ENCODE results near the gene RTN4R.

The RTN4R gene

GRCh38 chr22:20245577-20246367 is 22.3 kb downstream of the RTN4R start:
- Histone ChIP-seq H3K9ac (ENCODE audit: low read depth in 1 of 2, low read length in 2 of 2) (no peak overlapping the region), H3K27me3 (ENCODE audit: control insufficient read depth in 2 of 2, insufficient read depth in 2 of 2, low read length in 2 of 2) (no peaks in the 10 kb centered on the region), H3K27ac (ENCODE audit: low read depth in 2 of 2, low read length in 2 of 2) (no peak overlapping the region), H3K9me3 (ENCODE audit: control insufficient read depth in 2 of 2, low read length in 2 of 2) (no peaks in the 10 kb centered on the region), H3K4me1 (ENCODE audit: control insufficient read depth in 2 of 2, insufficient read depth in 2 of 2, low read length in 2 of 2) (peaks cover 0 to 5% of the 10 kb centered on the region in 2 donors), H3K4me3 (ENCODE audit: low read length in 2 of 2) (no peak overlapping the region), H3K36me3 (ENCODE audit: control insufficient read depth in 2 of 2, insufficient read depth in 2 of 2, low read length in 2 of 2) (no peaks in the 10 kb centered on the region)

DNA sequence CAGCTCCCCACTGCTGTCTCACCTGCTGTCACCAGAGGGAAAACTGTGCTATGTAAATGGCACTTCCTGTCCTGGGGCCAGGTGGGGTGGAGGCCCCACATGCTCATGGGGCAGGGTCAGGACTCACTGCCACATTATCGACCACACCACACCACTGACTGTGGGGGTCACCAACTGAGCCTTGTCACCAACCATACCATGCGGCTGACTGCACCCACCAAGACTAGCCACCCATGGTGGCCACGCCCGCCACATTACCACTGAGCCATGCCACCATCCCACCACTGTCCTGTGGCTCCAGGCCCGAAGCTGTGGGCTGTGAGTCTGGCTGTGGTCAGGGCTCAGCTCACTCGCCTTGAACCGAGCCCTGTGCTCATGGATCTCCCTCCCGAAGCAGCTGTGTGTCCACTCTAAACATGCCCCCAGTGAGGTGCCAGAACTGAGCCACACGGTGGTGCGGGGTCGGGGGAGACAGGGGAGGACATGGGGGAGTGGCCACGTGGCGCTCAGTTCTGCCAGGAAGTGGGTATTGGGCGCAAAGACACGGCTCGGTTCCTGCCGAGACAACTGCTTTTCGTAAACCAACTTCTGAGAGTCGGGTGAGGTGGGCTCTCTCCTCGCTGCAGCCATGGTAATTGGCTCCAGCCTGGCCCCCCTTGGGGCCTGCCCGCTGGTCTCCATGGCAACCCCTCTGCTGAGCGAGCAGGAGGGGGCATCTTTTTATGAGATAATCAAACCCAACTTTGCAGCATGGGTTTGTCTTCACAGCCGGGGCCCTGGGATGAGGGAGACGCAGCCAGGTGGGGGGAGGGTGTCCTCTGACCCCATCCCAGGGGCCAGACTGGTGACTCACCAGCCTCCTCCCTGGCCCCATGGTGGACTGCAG is 23.2 kb downstream of the RTN4R start:
- no peaks in the 10 kb centered on the region for H3K36me3 ChIP-seq (ENCODE audit: control insufficient read depth in 2 of 2, insufficient read depth in 2 of 2, low read length in 2 of 2)
- no peaks in the 10 kb centered on the region for H3K9me3 ChIP-seq (ENCODE audit: control insufficient read depth in 2 of 2, low read length in 2 of 2)
- H3K27me3 ChIP-seq (ENCODE audit: control insufficient read depth in 2 of 2, insufficient read depth in 2 of 2, low read length in 2 of 2) = no peaks in the 10 kb centered on the region
- no peak overlapping the region for H3K9ac ChIP-seq (ENCODE audit: low read depth in 1 of 2, low read length in 2 of 2)
- no peak overlapping the region for H3K4me3 ChIP-seq (ENCODE audit: low read length in 2 of 2)
- H3K27ac ChIP-seq (ENCODE audit: low read depth in 2 of 2, low read length in 2 of 2) = peak overlapping the region in 1 of 2 donors; percentile 17
- H3K4me1 ChIP-seq (ENCODE audit: control insufficient read depth in 2 of 2, insufficient read depth in 2 of 2, low read length in 2 of 2) = peaks cover 0 to 5% of the 10 kb centered on the region in 2 donors

- no peaks in the 10 kb centered on the region for H3K27me3 ChIP-seq (ENCODE audit: control insufficient read depth in 2 of 2, insufficient read depth in 2 of 2, low read length in 2 of 2)
- H3K9me3 ChIP-seq (ENCODE audit: control insufficient read depth in 2 of 2, low read length in 2 of 2) = no peaks in the 10 kb centered on the region
- no peaks in the 10 kb centered on the region for H3K36me3 ChIP-seq (ENCODE audit: control insufficient read depth in 2 of 2, insufficient read depth in 2 of 2, low read length in 2 of 2)
- H3K27ac ChIP-seq (ENCODE audit: low read depth in 2 of 2, low read length in 2 of 2) = peak overlapping the region in 1 of 2 donors; percentile 17
- H3K9ac ChIP-seq (ENCODE audit: low read depth in 1 of 2, low read length in 2 of 2) = no peak overlapping the region
- peaks cover 0 to 5% of the 10 kb centered on the region in 2 donors for H3K4me1 ChIP-seq (ENCODE audit: control insufficient read depth in 2 of 2, insufficient read depth in 2 of 2, low read length in 2 of 2)
- no peak overlapping the region for H3K4me3 ChIP-seq (ENCODE audit: low read length in 2 of 2)
Observed at GRCh38 chr22:20244250-20244648, 23.9 kb downstream of the RTN4R start.

DNA sequence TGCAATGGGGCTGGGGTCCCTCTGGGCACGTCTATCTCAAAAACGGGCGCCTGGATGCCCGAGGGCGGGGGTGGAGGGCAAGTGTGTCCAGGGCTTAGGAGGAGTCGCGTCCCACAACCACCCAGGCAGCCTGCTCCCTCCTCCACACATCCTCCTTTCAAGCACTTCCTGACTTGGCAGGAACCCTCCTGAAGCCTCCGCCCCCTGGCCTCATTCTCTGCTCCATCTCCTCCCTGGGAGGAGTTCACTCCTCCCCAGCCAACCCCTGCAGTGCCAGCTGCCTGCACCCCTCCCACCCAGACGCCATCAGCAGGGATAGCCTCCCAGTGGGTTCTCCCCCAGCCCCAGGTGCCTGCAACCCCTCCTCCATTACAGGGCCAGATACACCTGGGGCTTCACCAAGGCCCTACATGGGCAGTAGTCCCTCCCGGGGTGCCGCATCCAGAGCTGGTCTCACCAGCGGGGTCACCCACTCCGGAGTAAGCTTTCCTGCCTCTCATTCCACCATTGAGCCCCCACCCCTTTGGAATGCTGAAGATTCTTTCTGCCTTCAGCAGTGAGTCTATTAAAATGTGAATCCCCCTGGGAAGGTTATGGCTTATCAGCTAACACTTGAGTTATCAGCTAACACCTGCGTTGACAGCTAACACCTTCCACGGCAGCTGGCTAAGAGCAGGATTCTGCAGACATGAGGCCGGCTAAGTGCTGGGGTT is 24.4 kb downstream of the RTN4R start:
- H3K36me3 ChIP-seq (ENCODE audit: control insufficient read depth in 2 of 2, insufficient read depth in 2 of 2, low read length in 2 of 2) = no peaks in the 10 kb centered on the region
- H3K9me3 ChIP-seq (ENCODE audit: control insufficient read depth in 2 of 2, low read length in 2 of 2) = no peaks in the 10 kb centered on the region
- peaks cover 0 to 5% of the 10 kb centered on the region in 2 donors for H3K4me1 ChIP-seq (ENCODE audit: control insufficient read depth in 2 of 2, insufficient read depth in 2 of 2, low read length in 2 of 2)
- H3K4me3 ChIP-seq (ENCODE audit: low read length in 2 of 2) = peak overlapping the region in 1 of 2 donors; percentile 31
- H3K9ac ChIP-seq (ENCODE audit: low read depth in 1 of 2, low read length in 2 of 2) = no peak overlapping the region
- H3K27me3 ChIP-seq (ENCODE audit: control insufficient read depth in 2 of 2, insufficient read depth in 2 of 2, low read length in 2 of 2) = no peaks in the 10 kb centered on the region
- no peak overlapping the region for H3K27ac ChIP-seq (ENCODE audit: low read depth in 2 of 2, low read length in 2 of 2)

DNA sequence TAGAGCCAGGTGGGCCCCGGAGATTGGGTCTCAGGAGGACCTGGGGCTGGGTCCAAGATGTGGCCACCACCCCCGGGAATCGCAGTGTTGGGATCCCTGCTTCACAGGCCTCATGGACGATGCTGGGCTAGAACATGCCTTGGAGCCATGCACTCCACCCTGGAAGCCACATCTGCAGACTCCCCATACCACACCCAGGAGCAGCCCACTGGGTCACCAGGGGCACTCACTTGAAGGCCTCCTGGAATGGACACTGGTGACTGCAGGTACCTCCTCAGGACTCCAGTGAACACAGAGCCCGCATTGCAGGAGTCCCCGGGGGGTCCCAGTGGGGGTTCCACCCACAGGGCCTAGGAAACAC is 25.0 kb downstream of the RTN4R start:
- H3K4me1 ChIP-seq (ENCODE audit: control insufficient read depth in 2 of 2, insufficient read depth in 2 of 2, low read length in 2 of 2) = peaks cover 0 to 5% of the 10 kb centered on the region in 2 donors
- H3K9me3 ChIP-seq (ENCODE audit: control insufficient read depth in 2 of 2, low read length in 2 of 2) = no peaks in the 10 kb centered on the region
- H3K4me3 ChIP-seq (ENCODE audit: low read length in 2 of 2) = peak overlapping the region in 1 of 2 donors; percentile 31
- no peaks in the 10 kb centered on the region for H3K36me3 ChIP-seq (ENCODE audit: control insufficient read depth in 2 of 2, insufficient read depth in 2 of 2, low read length in 2 of 2)
- no peak overlapping the region for H3K9ac ChIP-seq (ENCODE audit: low read depth in 1 of 2, low read length in 2 of 2)
- no peaks in the 10 kb centered on the region for H3K27me3 ChIP-seq (ENCODE audit: control insufficient read depth in 2 of 2, insufficient read depth in 2 of 2, low read length in 2 of 2)
- H3K27ac ChIP-seq (ENCODE audit: low read depth in 2 of 2, low read length in 2 of 2) = peak overlapping the region in 1 of 2 donors; percentile 0

GRCh38 chr22:20242393-20243175 is 25.5 kb downstream of the RTN4R start:
- peaks cover 0 to 5% of the 10 kb centered on the region in 2 donors for H3K4me1 ChIP-seq (ENCODE audit: control insufficient read depth in 2 of 2, insufficient read depth in 2 of 2, low read length in 2 of 2)
- H3K9ac ChIP-seq (ENCODE audit: low read depth in 1 of 2, low read length in 2 of 2) = no peak overlapping the region
- H3K27ac ChIP-seq (ENCODE audit: low read depth in 2 of 2, low read length in 2 of 2) = peak overlapping the region in 1 of 2 donors; percentile 0
- H3K4me3 ChIP-seq (ENCODE audit: low read length in 2 of 2) = no peak overlapping the region
- H3K27me3 ChIP-seq (ENCODE audit: control insufficient read depth in 2 of 2, insufficient read depth in 2 of 2, low read length in 2 of 2) = no peaks in the 10 kb centered on the region
- no peaks in the 10 kb centered on the region for H3K36me3 ChIP-seq (ENCODE audit: control insufficient read depth in 2 of 2, insufficient read depth in 2 of 2, low read length in 2 of 2)
- H3K9me3 ChIP-seq (ENCODE audit: control insufficient read depth in 2 of 2, low read length in 2 of 2) = no peaks in the 10 kb centered on the region

GRCh38 chr22:20241579-20242392 is 26.3 kb downstream of the RTN4R start:
- no peak overlapping the region for H3K27ac ChIP-seq (ENCODE audit: low read depth in 2 of 2, low read length in 2 of 2)
- H3K27me3 ChIP-seq (ENCODE audit: control insufficient read depth in 2 of 2, insufficient read depth in 2 of 2, low read length in 2 of 2) = no peaks in the 10 kb centered on the region
- H3K9ac ChIP-seq (ENCODE audit: low read depth in 1 of 2, low read length in 2 of 2) = no peak overlapping the region
- no peaks in the 10 kb centered on the region for H3K36me3 ChIP-seq (ENCODE audit: control insufficient read depth in 2 of 2, insufficient read depth in 2 of 2, low read length in 2 of 2)
- H3K4me3 ChIP-seq (ENCODE audit: low read length in 2 of 2) = no peak overlapping the region
- no peaks in the 10 kb centered on the region for H3K9me3 ChIP-seq (ENCODE audit: control insufficient read depth in 2 of 2, low read length in 2 of 2)
- peaks cover 0 to 5% of the 10 kb centered on the region in 2 donors for H3K4me1 ChIP-seq (ENCODE audit: control insufficient read depth in 2 of 2, insufficient read depth in 2 of 2, low read length in 2 of 2)

DNA sequence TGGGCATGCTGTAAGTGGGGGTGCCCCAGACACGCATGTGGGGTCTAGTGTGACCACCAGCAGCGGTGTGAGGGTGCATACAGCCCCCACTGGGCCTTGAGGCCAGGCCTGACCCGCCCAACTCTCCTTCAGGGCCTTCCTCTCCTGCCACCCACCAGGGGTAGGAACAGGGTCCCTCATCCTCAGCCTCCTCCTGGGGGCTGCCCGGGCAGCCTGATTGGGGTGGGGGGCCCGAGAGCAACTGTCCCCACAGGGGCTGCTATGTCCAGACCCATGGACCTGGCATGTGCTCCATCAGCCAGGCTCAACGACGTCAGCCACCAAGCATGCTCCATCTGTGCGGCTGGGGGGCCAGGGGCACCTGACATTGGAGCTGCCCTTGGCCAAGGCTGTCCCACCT is 27.2 kb downstream of the RTN4R start:
- Histone ChIP-seq H3K4me3 (ENCODE audit: low read length in 2 of 2) (no peak overlapping the region), H3K36me3 (ENCODE audit: control insufficient read depth in 2 of 2, insufficient read depth in 2 of 2, low read length in 2 of 2) (no peaks in the 10 kb centered on the region), H3K4me1 (ENCODE audit: control insufficient read depth in 2 of 2, insufficient read depth in 2 of 2, low read length in 2 of 2) (peaks cover 0 to 5% of the 10 kb centered on the region in 2 donors), H3K9ac (ENCODE audit: low read depth in 1 of 2, low read length in 2 of 2) (no peak overlapping the region), H3K27ac (ENCODE audit: low read depth in 2 of 2, low read length in 2 of 2) (no peak overlapping the region), H3K9me3 (ENCODE audit: control insufficient read depth in 2 of 2, low read length in 2 of 2) (no peaks in the 10 kb centered on the region), H3K27me3 (ENCODE audit: control insufficient read depth in 2 of 2, insufficient read depth in 2 of 2, low read length in 2 of 2) (no peaks in the 10 kb centered on the region)

DNA sequence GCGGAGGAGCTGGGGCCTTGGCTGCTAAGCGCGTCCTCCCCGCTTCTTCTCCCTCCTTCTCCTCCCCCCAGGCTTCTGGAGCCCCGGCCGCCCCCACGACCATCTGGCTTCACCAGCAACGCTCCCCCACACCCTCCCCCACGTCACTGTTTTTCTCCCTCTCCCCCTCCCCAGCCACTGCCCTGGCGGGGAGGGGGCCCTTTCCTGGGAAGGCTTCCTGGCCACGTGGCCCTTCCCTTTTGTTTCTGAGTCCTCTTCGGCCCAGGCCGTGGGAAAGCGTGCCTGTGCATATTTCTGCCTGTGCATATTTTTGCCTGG is 27.7 kb downstream of the RTN4R start:
- Histone ChIP-seq H3K27me3 (ENCODE audit: control insufficient read depth in 2 of 2, insufficient read depth in 2 of 2, low read length in 2 of 2) (no peaks in the 10 kb centered on the region), H3K27ac (ENCODE audit: low read depth in 2 of 2, low read length in 2 of 2) (no peak overlapping the region), H3K36me3 (ENCODE audit: control insufficient read depth in 2 of 2, insufficient read depth in 2 of 2, low read length in 2 of 2) (no peaks in the 10 kb centered on the region), H3K4me3 (ENCODE audit: low read length in 2 of 2) (no peak overlapping the region), H3K9me3 (ENCODE audit: control insufficient read depth in 2 of 2, low read length in 2 of 2) (no peaks in the 10 kb centered on the region), H3K4me1 (ENCODE audit: control insufficient read depth in 2 of 2, insufficient read depth in 2 of 2, low read length in 2 of 2) (peaks cover 0 to 5% of the 10 kb centered on the region in 2 donors), H3K9ac (ENCODE audit: low read depth in 1 of 2, low read length in 2 of 2) (no peak overlapping the region)

All from mucosa of rectum (tissue), 2 donors.